Osteoblast (primary cell): ENCODE data around the gene ATXN2. TPM values are rescaled to one million over a fixed set of nuclear protein-coding genes. Genes with fewer than 3 reads are reported as not detected.

ENCODE experiments used
- DNase-seq: peaks from one replicate; pipeline ENCODE4 v3.0.0; 2011; ENCODE audit warnings: low spot score, mixed read lengths; ENCODE audit not compliant: insufficient read length; ENCODE audit errors: missing footprints
- H2AFZ ChIP-seq: 2 replicates; pipeline ENCODE4 v1.6.0; 2011; ENCODE audit warnings: mild to moderate bottlenecking, low read length
- H3K27ac ChIP-seq: 2 replicates; pipeline ENCODE4 v1.5.1; 2011; ENCODE audit warnings: mild to moderate bottlenecking, low read depth, low read length, moderate library complexity
- H3K27me3 ChIP-seq: 2 replicates; pipeline ENCODE4 v1.6.0; 2012; ENCODE audit warnings: mild to moderate bottlenecking, control low read depth, inconsistent platforms, low read length, moderate library complexity; ENCODE audit not compliant: insufficient read depth
- H3K36me3 ChIP-seq: 2 replicates; pipeline ENCODE4 v1.5.1; 2011; ENCODE audit warnings: mild to moderate bottlenecking, low read length, control low read depth, moderate library complexity; ENCODE audit not compliant: insufficient read depth
- H3K4me1 ChIP-seq: 2 replicates; pipeline ENCODE4 v1.5.1; 2011; ENCODE audit warnings: mild to moderate bottlenecking, low read length, control low read depth, moderate library complexity; ENCODE audit not compliant: insufficient read depth
- H3K4me2 ChIP-seq: 2 replicates; pipeline ENCODE4 v1.6.0; 2011; ENCODE audit warnings: mild to moderate bottlenecking, low read length; ENCODE audit not compliant: insufficient read depth
- H3K4me3 ChIP-seq: fragments of 200-600 bp; sonication (generic); 3 replicates; pipeline ENCODE4 v1.5.1; 2012; ENCODE audit warnings: mild to moderate bottlenecking, low read length, inconsistent platforms; ENCODE audit not compliant: insufficient read depth
- H3K79me2 ChIP-seq: 2 replicates; pipeline ENCODE4 v1.6.0; 2012; ENCODE audit warnings: mild to moderate bottlenecking, low read length, control low read depth, inconsistent platforms; ENCODE audit not compliant: insufficient read depth
- H3K9me3 ChIP-seq: 2 replicates; pipeline ENCODE4 v1.5.1; 2011; ENCODE audit warnings: low read depth, low read length, control low read depth
- H4K20me1 ChIP-seq: 2 replicates; pipeline ENCODE4 v1.6.0; 2012; ENCODE audit warnings: mild to moderate bottlenecking, low read length, control low read depth; ENCODE audit not compliant: insufficient read depth
- total RNA-seq: library from RNA; depleted of rRNA; stranded (reverse); fragments of >200 nt; gene quantifications from 2 replicates; pipeline ENCODE4 v1.2.3, GENCODE V29; 2012
- TF ChIP-seq, protein P1 (sequence below): IDR thresholded peaks from 2 replicates; pipeline ENCODE4 v1.5.1; 2011; ENCODE audit warnings: mild to moderate bottlenecking, low read depth, low read length, moderate library complexity; ENCODE audit errors: extremely low read depth

Gene ATXN2
- total RNA-seq, 1 donor = 39.4 TPM

DNA sequence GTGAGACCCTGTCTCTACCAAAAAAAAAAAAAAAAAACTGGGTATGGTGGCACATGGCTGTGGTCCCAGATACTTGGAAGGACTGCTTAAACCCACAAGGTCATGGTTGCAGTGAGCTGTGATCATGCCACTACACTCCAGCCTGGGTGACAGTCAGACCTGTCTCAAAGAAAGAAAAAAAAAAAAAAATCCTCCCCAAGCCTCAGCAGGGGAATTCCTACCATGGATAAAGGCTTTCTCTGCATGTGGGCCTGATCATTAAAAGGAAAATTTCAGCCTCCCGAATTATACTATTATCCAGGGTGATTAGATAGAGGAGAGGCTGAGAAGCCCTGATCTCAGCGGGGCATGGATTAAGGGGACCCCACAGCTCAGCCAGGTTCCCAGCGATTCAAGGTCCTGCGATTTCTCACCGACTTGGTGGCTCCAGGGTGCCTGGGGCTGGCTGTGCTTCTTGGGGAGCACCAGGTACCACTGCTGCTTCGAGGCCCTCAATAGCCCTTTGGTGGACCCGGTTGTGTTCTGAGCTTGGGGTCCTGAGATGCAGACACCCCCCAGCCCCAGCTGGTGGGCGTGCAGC, 187.8 kb downstream of the ATXN2 start:
- Histone ChIP-seq H3K4me3 (no peak overlapping the region), H3K27me3 (no peaks in the 10 kb centered on the region), H4K20me1 (peaks cover 58% of the 10 kb centered on the region), H3K4me2 (peak overlapping the region; percentile 93), H2AFZ (no peak overlapping the region), H3K9me3 (no peaks in the 10 kb centered on the region), H3K79me2 (peaks cover 93% of the 10 kb centered on the region), H3K27ac (peak overlapping the region; percentile 76), H3K36me3 (peaks cover 12% of the 10 kb centered on the region), H3K4me1 (peaks cover 75% of the 10 kb centered on the region)
- DNase-seq = peak; percentile 39
- TF ChIP-seq, protein P1, sequence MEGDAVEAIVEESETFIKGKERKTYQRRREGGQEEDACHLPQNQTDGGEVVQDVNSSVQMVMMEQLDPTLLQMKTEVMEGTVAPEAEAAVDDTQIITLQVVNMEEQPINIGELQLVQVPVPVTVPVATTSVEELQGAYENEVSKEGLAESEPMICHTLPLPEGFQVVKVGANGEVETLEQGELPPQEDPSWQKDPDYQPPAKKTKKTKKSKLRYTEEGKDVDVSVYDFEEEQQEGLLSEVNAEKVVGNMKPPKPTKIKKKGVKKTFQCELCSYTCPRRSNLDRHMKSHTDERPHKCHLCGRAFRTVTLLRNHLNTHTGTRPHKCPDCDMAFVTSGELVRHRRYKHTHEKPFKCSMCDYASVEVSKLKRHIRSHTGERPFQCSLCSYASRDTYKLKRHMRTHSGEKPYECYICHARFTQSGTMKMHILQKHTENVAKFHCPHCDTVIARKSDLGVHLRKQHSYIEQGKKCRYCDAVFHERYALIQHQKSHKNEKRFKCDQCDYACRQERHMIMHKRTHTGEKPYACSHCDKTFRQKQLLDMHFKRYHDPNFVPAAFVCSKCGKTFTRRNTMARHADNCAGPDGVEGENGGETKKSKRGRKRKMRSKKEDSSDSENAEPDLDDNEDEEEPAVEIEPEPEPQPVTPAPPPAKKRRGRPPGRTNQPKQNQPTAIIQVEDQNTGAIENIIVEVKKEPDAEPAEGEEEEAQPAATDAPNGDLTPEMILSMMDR = no peak

DNA sequence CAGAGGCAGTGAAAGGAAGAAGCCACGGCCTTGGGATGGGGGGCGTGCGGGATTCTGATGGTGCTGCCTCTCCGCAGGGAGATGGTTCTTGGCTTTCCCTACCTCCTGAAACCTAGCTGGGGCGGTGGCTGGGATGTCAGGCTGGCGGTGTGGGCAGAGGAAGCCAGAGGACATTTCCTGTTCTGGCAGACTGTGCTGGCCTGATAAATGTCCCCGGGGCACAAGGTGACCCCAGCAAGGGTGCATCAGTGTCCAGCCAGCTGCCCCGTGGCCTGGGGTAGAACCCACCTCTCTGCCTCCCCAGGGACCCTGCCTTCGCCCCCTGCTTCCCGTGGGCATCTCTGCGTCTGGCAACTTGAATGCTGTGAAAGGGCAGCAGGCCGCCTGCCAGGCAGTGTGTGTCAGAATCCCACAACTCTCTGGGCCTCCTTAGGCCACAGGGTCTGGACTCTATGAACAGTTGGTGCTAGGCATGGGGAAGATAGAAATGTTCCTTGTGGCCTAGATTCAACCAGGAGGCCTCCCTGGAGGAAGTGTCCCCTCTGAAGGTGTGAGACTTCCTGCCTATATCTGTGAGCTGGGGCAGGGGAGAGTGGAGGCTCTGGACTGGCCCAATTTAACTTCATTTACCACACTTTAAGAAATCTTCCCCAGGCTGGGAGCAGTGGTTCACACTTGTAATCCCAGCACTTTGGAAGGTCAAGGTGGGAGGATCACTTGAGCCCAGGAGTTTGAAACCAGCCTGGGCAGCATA, 188.5 kb downstream of the ATXN2 start:
- Histone ChIP-seq H3K27ac (peak overlapping the region; percentile 76), H3K79me2 (peaks cover 94% of the 10 kb centered on the region), H3K4me3 (peak overlapping the region; percentile 93), H2AFZ (no peak overlapping the region), H3K9me3 (no peaks in the 10 kb centered on the region), H3K27me3 (no peaks in the 10 kb centered on the region), H4K20me1 (peaks cover 55% of the 10 kb centered on the region), H3K36me3 (peaks cover 9% of the 10 kb centered on the region), H3K4me1 (peaks cover 75% of the 10 kb centered on the region), H3K4me2 (peak overlapping the region; percentile 93)
- TF ChIP-seq, protein P1 = no peak
- DNase-seq = peak; percentile 96

DNA sequence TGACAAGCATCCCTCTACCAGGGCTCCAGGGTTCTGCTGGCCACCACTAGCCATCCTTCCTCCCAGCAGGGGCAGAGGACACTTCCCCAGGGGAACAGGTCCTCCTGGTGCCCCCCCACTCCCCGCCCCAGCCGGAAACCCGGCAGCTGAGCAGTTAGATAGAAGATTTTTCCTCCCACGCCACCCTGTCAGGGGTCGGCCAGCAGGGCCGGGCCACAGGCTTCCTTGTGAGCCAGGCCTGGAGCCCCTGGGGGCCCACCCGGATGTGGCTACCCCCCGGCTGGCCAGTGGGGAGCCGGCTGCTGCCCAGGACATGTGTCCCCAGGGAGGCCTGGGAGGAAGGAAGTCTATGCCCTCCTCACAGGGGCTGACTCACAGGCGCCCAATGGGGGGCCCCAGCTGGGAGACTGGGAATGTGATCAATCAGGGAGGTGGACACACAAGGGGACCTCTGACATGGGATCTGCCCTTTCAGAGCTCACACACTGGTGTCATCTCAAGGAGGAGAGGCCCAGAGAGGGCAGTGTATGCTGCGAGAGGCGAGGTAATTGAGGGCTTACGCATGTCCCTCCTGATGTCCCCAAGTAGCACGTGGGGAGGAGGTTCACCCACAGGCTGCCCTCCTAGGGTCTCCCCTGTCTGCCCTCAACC, 189.2 kb downstream of the ATXN2 start:
- peak overlapping the region; percentile 93 for H3K4me3 ChIP-seq
- peaks cover 75% of the 10 kb centered on the region for H3K4me1 ChIP-seq
- H3K27me3 ChIP-seq = no peaks in the 10 kb centered on the region
- H3K9me3 ChIP-seq = no peaks in the 10 kb centered on the region
- peak overlapping the region; percentile 93 for H3K4me2 ChIP-seq
- peak overlapping the region; percentile 76 for H3K27ac ChIP-seq
- TF ChIP-seq, protein P1 = no peak
- peaks cover 87% of the 10 kb centered on the region for H3K79me2 ChIP-seq
- H4K20me1 ChIP-seq = peaks cover 52% of the 10 kb centered on the region
- no peak overlapping the region for H2AFZ ChIP-seq
- peak; percentile 95 for DNase-seq
- peaks cover 9% of the 10 kb centered on the region for H3K36me3 ChIP-seq

DNA sequence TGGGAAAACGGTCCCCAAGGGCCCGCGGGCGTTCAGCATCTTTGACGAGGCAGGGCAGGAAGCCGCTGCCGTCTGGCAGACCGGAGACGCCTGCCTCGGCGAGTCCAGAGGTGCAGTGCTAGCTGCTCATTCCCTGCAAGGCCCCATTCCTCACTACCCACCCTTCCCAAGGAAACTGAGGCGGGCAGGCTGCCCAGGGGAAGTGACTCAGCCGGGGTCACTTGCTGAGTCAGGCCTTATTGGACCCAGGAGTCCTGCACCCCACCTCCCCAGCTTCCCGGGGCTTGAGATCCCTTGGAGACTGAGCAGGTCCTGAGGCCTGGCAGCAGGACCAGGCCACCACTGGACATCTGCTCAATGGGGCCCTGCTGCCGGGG, 189.7 kb downstream of the ATXN2 start:
- H3K4me3 ChIP-seq = peak overlapping the region; percentile 93
- H4K20me1 ChIP-seq = peaks cover 47% of the 10 kb centered on the region
- peak overlapping the region; percentile 76 for H3K27ac ChIP-seq
- H3K4me1 ChIP-seq = peaks cover 73% of the 10 kb centered on the region
- no peaks in the 10 kb centered on the region for H3K9me3 ChIP-seq
- no peak overlapping the region for H2AFZ ChIP-seq
- H3K36me3 ChIP-seq = peaks cover 9% of the 10 kb centered on the region
- peak; percentile 91 for DNase-seq
- H3K4me2 ChIP-seq = peak overlapping the region; percentile 93
- peaks cover 82% of the 10 kb centered on the region for H3K79me2 ChIP-seq
- TF ChIP-seq, protein P1 = no peak
- no peaks in the 10 kb centered on the region for H3K27me3 ChIP-seq
